Stimulated activated CD8-positive, alpha-beta memory T cell treated with anti-CD3 and anti-CD28 coated beads, Interleukin-7, amount 100 ng/mL, for 48 hours (primary cell): ENCODE data around the gene NOC4L.
"Not testable (repeated sequence)": the region's sequence is repeated elsewhere in the genome, so short reads cannot be mapped to it uniquely, and the experiment has no call there.

ENCODE experiments used
- DNase-seq, 2 donors: peaks; one replicate each; pipeline ENCODE4 v3.0.0-alpha.2; 2020; ENCODE audit warnings: low read depth in 1 of 2; ENCODE audit errors: extremely low read depth in 1 of 2

The NOC4L gene

GRCh38 chr12:132123970-132124765 is 20.1 kb upstream of the NOC4L start:
- DNase-seq, result no peak

GRCh38 chr12:132124766-132125425 is 19.4 kb upstream of the NOC4L start:
- DNase-seq, result no peak

DNA sequence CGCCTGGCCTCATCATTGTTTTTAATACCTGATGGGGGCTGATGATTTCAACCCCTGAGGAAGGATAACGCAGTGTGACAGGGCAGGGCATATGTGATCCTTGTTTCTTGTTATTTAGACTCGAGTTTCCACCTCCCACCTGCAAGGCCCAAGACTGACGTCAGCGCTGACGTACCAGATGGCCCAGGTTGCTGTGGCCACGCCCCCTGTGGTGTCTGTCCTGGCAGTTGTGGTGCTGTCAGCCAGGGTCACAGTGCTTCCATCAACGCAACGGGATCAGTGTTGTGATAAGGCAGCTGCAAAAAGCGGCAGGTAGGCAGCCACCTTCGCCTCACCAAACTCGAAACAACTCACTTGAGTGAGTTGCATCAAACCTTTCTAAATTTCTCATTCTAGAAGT is 18.5 kb upstream of the NOC4L start:
- no peak for DNase-seq

DNA sequence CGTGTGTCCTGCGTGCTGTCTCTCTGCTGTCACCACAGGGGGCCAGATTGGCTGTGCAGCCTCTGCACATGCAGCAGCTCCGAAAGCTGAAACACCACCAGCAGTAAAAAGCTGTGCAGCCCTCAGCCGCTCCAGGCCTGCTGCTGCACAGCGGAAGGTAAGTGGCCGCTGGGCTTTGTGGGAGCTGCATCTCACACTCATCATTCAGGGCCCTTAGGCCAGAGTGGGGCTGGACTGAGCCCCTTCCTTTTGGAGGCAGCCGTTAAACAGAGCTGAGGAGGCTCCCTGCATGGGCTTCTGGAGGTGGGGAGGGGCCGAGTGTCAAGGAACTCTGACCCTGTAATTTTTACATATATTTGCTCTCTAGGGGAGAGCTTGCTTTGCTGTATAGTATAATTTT is 17.2 kb upstream of the NOC4L start:
- DNase-seq, result no peak

DNA sequence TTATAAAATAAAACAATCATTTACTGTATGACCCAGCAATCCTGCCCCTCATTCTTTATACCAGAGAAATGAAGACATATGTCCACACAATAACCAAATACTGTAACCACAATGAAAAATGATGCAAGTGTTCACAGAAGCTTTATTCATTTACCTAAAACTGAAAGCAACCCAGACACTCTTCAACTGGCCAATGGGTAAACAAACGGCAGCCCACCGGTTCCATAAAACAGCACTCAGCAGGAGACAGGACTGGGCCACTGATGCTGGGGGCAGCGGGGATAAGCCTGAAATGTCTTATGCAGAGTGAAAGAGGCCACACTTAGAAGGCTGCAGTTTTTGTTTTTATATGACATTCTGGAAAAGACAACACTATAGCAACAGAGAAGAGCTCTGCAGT is 15.2 kb upstream of the NOC4L start:
- DNase-seq, result no peak

GRCh38 chr12:132130690-132131089 is 13.6 kb upstream of the NOC4L start:
- no peak for DNase-seq

DNA sequence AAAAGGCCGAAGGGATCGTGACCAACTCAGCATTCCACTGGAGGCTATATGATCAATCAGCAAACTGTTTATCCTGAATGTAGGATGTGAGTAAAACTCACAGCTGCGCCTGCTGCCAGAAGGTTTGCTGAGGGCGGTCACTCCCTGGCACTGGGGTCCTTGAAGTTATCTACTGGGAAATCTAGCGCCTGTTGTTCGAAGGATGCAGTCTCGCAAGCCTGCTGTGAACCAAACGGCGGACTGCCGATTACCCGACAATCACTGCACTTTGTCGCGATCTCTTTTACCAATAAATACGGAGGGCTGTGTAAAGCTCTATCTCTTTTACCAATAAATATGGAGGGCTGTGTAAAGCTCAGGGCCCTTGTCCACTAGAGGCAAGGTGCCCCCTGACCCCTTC is 13.0 kb upstream of the NOC4L start:
- DNase-seq, result no peak

DNA sequence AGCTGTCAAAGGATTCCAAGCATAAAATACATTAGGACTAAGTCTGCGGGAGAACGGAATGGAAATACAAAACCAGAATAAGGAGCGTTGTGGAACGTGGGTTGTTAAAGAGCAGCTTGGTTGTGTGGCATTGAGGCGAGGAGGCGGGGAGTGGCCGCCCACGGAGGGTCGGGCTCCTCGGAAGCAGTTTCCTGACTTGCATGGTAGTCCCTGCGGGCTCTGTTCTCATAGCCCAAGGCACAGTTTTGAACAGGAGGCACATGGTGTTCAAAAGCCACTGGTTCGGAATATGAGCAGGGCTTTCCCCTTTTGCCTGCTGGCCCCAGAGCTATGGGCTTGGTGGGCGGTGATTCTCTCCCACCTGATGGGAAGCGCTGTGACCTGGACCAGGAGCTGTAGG is 12.3 kb upstream of the NOC4L start:
- DNase-seq, result no peak

GRCh38 chr12:132132609-132133430 is 11.4 kb upstream of the NOC4L start:
- no peak for DNase-seq

GRCh38 chr12:132133952-132134652 is 10.2 kb upstream of the NOC4L start:
- no peak for DNase-seq

DNA sequence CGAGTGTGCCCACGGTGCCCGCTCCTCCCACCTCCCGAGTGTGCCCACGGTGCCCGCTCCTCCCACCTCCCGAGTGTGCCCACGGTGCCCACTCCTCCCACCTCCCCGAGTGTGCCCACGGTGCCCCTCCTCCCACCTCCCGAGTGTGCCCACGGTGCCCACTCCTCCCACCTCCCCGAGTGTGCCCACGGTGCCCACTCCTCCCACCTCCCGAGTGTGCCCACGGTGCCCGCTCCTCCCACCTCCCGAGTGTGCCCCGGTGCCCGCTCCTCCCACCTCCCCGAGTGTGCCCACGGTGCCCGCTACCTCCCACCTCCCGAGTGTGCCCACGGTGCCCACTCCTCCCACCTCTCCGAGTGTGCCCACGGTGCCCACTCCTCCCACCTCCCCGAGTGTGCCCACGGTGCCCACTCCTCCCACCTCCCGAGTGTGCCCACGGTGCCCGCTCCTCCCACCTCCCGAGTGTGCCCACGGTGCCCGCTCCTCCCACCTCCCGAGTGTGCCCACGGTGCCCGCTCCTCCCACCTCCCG is 9.5 kb upstream of the NOC4L start:
- not testable (repeated sequence) for DNase-seq

DNA sequence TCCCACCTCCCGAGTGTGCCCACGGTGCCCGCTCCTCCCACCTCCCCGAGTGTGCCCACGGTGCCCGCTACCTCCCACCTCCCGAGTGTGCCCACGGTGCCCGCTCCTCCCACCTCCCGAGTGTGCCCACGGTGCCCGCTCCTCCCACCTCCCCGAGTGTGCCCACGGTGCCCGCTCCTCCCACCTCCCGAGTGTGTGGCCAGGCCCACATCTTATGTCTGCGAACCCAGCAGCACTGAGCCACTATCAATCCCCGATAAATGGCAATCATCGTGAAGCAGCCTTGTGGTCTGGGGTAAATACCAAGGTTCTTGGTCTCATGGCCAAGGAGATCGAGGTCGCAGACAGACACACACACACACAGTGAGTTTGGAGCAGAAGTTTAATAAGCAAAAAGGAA is 8.0 kb upstream of the NOC4L start:
- DNase-seq, result not testable (repeated sequence)

DNA sequence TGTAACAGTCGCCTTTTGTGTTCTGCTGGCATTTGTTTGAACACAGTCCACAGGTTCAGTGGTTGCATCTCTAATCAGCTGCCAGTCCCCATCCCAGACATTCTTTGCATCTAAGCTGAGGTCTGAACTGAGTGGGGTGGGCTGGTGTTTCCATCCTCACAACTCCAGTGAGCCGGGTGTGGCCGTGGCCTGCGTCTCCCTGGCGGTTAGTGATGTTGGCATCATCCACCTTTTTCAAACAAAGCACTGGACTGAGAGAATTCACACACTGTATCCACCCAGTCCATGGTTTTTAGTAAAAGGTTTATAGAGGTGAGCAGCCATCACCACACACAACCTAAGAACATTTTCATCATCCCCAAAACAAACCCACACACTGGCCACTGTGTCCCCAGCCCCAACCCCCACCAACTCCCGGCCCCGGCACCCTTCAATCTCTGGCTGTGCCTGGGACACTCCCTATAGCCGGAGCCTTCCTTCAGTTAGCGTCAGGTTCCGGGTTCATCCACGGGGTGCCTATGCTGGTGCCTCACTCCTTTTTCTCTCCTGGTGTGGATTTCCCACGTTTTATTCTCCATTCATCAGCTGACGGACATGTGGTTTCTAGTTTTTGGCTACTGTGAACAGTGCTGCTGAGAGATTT is 6.7 kb upstream of the NOC4L start:
- no peak for DNase-seq

GRCh38 chr12:132138941-132139871 is 5.1 kb upstream of the NOC4L start:
- no peak for DNase-seq

DNA sequence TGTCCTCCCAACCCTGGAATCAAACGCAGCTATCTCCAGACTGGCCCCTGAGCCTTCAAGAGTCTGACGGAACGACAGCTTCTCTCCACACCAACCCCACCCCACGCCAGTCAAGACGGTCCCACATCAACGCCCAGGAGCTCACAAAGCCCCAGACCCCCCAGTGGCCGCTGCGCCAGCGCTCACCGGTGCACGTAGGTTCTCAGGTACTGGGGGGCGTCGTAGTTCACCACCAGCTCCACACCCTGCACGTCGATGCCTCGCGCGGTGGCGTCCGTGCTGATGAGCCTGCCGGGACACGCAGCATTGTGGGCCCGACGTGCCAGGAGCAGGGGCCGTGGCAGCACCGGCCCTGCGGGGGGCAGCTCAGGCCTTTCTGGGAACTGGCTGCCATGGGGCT is 4.3 kb upstream of the NOC4L start:
- DNase-seq, result no peak

DNA sequence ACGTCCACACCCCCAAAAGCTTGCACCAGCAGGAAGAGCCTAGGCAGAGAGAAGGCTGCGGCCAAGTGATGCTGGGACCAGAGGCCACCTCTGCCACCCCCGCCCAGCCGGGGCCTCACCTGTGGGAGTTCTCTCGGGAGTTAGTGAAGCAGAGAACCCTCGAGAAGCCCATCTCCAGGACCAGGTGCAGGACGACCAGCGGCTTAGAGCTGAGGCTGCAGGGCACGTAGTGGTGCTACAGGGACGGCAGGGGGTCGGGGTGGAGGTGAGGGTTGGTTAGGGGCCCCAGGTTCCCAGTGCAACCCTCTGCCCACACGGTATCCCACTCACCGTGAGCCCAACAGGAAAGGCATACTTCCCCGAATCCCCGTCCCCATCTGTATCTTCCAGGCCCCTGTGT is 3.8 kb upstream of the NOC4L start:
- DNase-seq, result no peak

DNA sequence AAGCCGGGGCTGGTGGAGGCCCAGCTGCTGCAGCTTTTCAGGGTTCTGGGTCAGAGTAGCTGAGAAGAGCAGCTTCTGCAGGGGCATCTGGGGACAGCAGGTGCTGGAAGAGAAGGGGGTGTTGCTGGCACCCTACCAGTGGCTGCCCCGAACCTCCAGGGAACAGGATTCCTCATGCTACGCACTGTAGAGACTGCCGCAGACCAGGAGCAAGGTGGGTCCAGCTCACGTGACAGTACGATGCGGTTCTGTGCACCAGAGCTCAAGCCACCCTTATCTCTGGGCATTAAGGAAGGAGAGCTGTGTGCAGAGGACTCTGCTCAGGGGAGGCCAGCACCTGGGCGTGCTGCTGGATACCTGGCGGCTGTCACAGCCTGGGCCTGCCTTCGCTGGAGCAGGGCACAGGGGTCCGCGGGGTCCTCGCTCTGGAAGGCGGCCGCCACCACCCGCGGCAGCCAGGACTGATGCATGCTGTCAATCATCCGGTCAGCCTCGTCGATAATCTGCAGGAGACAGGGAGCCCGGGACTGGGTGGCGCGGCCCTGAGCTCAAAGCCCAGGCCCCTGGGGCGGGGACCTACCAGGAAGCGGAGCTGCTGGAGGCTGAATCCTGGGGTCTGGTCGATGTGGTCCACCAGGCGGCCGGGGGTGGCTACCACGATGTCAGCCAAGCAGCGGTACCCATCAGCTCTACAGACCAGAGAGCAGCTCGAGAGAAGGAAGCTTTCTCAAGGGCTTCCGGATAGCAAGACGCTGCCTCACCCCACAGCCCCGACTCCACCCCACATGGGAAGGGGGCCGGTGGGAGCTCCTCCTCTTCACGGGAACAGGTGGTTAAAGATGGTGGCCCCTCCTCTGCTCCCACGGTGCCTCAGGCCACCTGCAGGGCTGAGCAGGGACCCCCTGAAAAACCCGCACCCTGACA is 3.1 kb upstream of the NOC4L start:
- DNase-seq, result no peak

DNA sequence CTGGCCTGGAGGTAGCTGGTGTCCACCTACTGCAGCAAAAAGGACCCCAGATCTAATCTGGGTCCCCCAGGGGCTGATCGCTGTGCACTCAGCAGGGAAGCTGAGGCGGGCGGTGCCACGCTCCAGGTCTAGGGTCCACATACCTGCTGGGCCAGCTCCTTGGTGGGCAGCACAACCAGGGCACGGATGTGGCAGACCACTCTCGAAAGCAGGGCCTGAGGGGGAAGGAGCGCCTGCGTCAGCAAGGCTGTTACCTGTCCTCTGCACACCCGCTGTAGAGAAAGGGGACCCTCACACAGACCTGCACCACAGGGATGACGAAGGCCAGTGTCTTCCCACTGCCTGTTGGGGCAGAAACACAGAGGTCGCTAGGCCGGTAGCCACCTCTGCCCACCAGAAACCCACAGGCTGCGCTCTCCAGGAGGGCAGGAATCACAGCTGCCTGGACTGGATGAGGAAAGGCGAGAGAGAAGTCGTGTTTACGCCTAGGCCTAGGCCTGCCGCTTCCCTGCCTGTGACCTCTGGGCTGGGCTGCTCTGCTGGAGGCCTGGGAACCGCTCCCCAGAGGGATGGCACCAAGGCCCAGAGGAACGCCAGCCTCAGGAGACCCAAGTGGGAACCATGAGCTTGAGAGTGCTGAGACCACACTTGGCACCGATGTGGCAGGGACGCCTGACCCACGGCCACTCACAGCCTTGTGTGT is 2.1 kb upstream of the NOC4L start:
- DNase-seq, result no peak
